A549 (cell line): ENCODE measurements around the gene TAF10. TPM values are rescaled to one million over a fixed set of nuclear protein-coding genes. Genes with fewer than 3 reads are reported as not detected.

Source experiments
- ATAC-seq, 2 experiments: fragments of 200-7000 bp in 1 of 2; fragments of >200 bp in 1 of 2; cut with Nextera tagmentation in 1 of 2; cut with Tn5 transposase in 1 of 2; 3 replicates each; pipeline versions ENCODE4 v1.8.0 to v1.9.1; 2018 to 2020; ENCODE audit warnings: mild to moderate bottlenecking in 1 of 2, moderate library complexity in 1 of 2
- CTCF ChIA-PET: fragments of 300-600 bp; sonication (Branson Sonifier 250); formaldehyde crosslinking; extraction: SDS; loops from one replicate; lab custom pipeline; 2021; ENCODE audit warnings: antibody characterized with exemption, inconsistent platforms; lab: Yijun Ruan, JAX
- POLR2A ChIA-PET: fragments of 350-600 bp; formaldehyde crosslinking; extraction: SDS; loops from one replicate; lab custom pipeline; 2021; ENCODE audit warnings: antibody characterized with exemption, inconsistent platforms; lab: Yijun Ruan, JAX
- DNase-seq, 2 experiments: peaks; one replicate each; pipeline versions ENCODE4 v3.0.0 to v3.0.0-alpha.2; 2011 to 2016; ENCODE audit warnings: low read depth in 1 of 2, low spot score in 1 of 2
- FAIRE-seq: peaks from 2 replicates; lab custom pipeline; 2011; peaks lifted over from hg19 to GRCh38; lab: Jason Lieb, UNC
- H3K27ac ChIP-seq, 2 experiments: fragments of >200 bp; sonication (Bioruptor Twin); formaldehyde crosslinking; 3 replicates each; pipeline ENCODE4 v1.5.1; 2016 to 2017
- H3K4me1 ChIP-seq: fragments of >200 bp; sonication (Bioruptor Twin); formaldehyde crosslinking; 3 replicates; pipeline ENCODE4 v1.6.1; 2016
- H3K4me2 ChIP-seq: fragments of >200 bp; sonication (Bioruptor Twin); formaldehyde crosslinking; 3 replicates; pipeline ENCODE4 v1.6.1; 2016
- H3K4me3 ChIP-seq: fragments of >200 bp; sonication (Bioruptor Twin); formaldehyde crosslinking; 3 replicates; pipeline ENCODE4 v1.5.1; 2016
- H3K9me3 ChIP-seq: fragments of >200 bp; sonication (Bioruptor Twin); formaldehyde crosslinking; 3 replicates; pipeline ENCODE4 v1.6.1; 2016
- CHD2 ChIP-seq: fragments of 150-350 bp; IDR thresholded peaks from 2 replicates; pipeline ENCODE4 v1.6.1; 2014; ENCODE audit warnings: low read length; ENCODE audit not compliant: partially characterized antibody
- EHF ChIP-seq: fragments of 250-450 bp; sonication (Bioruptor Pico); IDR thresholded peaks from 2 replicates; pipeline ENCODE4 v1.5.0; 2020; ENCODE audit warnings: mild to moderate bottlenecking
- EHMT2 ChIP-seq: fragments of 200-600 bp; sonication (generic); IDR thresholded peaks from 2 replicates; pipeline ENCODE4 v1.6.1; 2016; ENCODE audit warnings: antibody characterized with exemption, low read depth, mild to moderate bottlenecking, moderate library complexity
- EP300 ChIP-seq, 2 experiments: fragments of >200 bp; sonication (Bioruptor Twin); formaldehyde crosslinking; IDR thresholded peaks; 2 replicates in 1 of 2; 3 replicates in 1 of 2; pipeline ENCODE4 v1.6.1; 2016 to 2017
- FOSB ChIP-seq: fragments of 250-450 bp; sonication (Bioruptor Pico); IDR thresholded peaks from 2 replicates; pipeline ENCODE4 v1.5.0; 2020; ENCODE audit warnings: mild to moderate bottlenecking, moderate library complexity
- GATA3 ChIP-seq: IDR thresholded peaks from 2 replicates; pipeline ENCODE4 v1.6.1; 2012; ENCODE audit warnings: borderline replicate concordance
- HOXA7 ChIP-seq: fragments of 250-450 bp; sonication (Bioruptor Pico); IDR thresholded peaks from 2 replicates; pipeline ENCODE4 v1.5.0; 2020; ENCODE audit warnings: mild to moderate bottlenecking, moderate library complexity
- HOXB5 ChIP-seq: fragments of 250-450 bp; sonication (Bioruptor Pico); IDR thresholded peaks from 2 replicates; pipeline ENCODE4 v1.5.0; 2020; ENCODE audit warnings: mild to moderate bottlenecking, moderate library complexity
- JUN ChIP-seq, 2 experiments: fragments of >200 bp; sonication (Bioruptor Twin); formaldehyde crosslinking; IDR thresholded peaks; 2 replicates in 1 of 2; 3 replicates in 1 of 2; pipeline ENCODE4 v1.6.1; 2016 to 2017
- KDM1A ChIP-seq: fragments of 200-600 bp; sonication (generic); IDR thresholded peaks from 2 replicates; pipeline ENCODE4 v1.6.1; 2016; ENCODE audit warnings: low read depth, mild to moderate bottlenecking
- MAZ ChIP-seq: fragments of 150-350 bp; IDR thresholded peaks from 2 replicates; pipeline ENCODE4 v1.6.1; 2014; ENCODE audit warnings: antibody characterized with exemption, low read depth, low read length, borderline replicate concordance
- NFE2L2 ChIP-seq: fragments of 150-350 bp; conservative IDR thresholded peaks from 2 replicates; pipeline ENCODE4 v1.6.1; 2014; ENCODE audit warnings: low read length
- PHF8 ChIP-seq: fragments of 200-600 bp; sonication (generic); IDR thresholded peaks from 2 replicates; pipeline ENCODE4 v1.6.1; 2016; ENCODE audit warnings: low read depth, mild to moderate bottlenecking, antibody characterized with exemption, moderate library complexity, borderline replicate concordance
- SMC3 ChIP-seq: fragments of >200 bp; sonication (Bioruptor Twin); formaldehyde crosslinking; IDR thresholded peaks from 3 replicates; pipeline ENCODE4 v1.6.1; 2018; ENCODE audit warnings: inconsistent platforms
- TFCP2L1 ChIP-seq: fragments of 250-450 bp; sonication (Bioruptor Pico); IDR thresholded peaks from 2 replicates; pipeline ENCODE4 v1.5.0; 2021; ENCODE audit warnings: mild to moderate bottlenecking
- ZC3H11A ChIP-seq: fragments of 450-650 bp; IDR thresholded peaks from 2 replicates; pipeline ENCODE4 v1.6.1; 2014; ENCODE audit warnings: antibody characterized with exemption, mild to moderate bottlenecking
- ZNF302 ChIP-seq: fragments of 250-450 bp; sonication (Bioruptor Pico); IDR thresholded peaks from 2 replicates; pipeline ENCODE4 v1.9.0; 2021; ENCODE audit warnings: inconsistent platforms, mild to moderate bottlenecking, moderate library complexity
- ZSCAN20 ChIP-seq: fragments of 250-450 bp; sonication (Bioruptor Pico); IDR thresholded peaks from 2 replicates; pipeline ENCODE4 v1.8.0; 2022; ENCODE audit warnings: mild to moderate bottlenecking, moderate library complexity
- WGBS: methylation state at CpG from one replicate; pipeline ENCODE4 v1.1.6; 2017; ENCODE audit errors: missing lambda C conversion rate; 5-methylcytosine and 5-hydroxymethylcytosine counted together
- polyA plus RNA-seq, 4 experiments: library from polyadenylated mRNA; depleted of rRNA in 3 of 4; stranded (reverse); fragments of >200 nt; fragmentation: RNase III in 1 of 4; extraction: RNeasy Plus Mini Kit Qiagen cat#74134 plus additional on column Dnase treatment in 1 of 4; gene quantifications; 2 replicates in 3 of 4; 3 replicates in 1 of 4; pipeline ENCODE4 v1.2.3, GENCODE V29; 2011 to 2017
- TF ChIP-seq, protein P1 (sequence below): IDR thresholded peaks from 2 replicates; pipeline ENCODE4 v1.6.1; 2012
- TF ChIP-seq, protein P2 (sequence below): fragments of 450-650 bp; IDR thresholded peaks from 2 replicates; pipeline ENCODE4 v1.6.1; 2014; ENCODE audit warnings: antibody characterized with exemption
- TF ChIP-seq, protein P3 (sequence below): fragments of >200 bp; sonication (Bioruptor Twin); formaldehyde crosslinking; IDR thresholded peaks from 2 replicates; pipeline ENCODE4 v1.6.1; 2016
- TF ChIP-seq, protein P4 (sequence below): fragments of >200 bp; sonication (Bioruptor Twin); formaldehyde crosslinking; IDR thresholded peaks from 3 replicates; pipeline ENCODE4 v1.6.1; 2016
- TF ChIP-seq, protein P5 (sequence below): fragments of >200 bp; sonication (Bioruptor Twin); formaldehyde crosslinking; IDR thresholded peaks from 3 replicates; pipeline ENCODE4 v1.5.1; 2016
- TF ChIP-seq, protein P6 (sequence below): fragments of 200-600 bp; sonication (generic); IDR thresholded peaks from 2 replicates; pipeline ENCODE4 v1.6.1; 2016; ENCODE audit warnings: antibody characterized with exemption, mild to moderate bottlenecking, moderate library complexity

Gene TAF10
- polyA plus RNA-seq, 2 of the 4 experiments (the other 2 are of a cell fraction): 135 to 174 TPM

DNA sequence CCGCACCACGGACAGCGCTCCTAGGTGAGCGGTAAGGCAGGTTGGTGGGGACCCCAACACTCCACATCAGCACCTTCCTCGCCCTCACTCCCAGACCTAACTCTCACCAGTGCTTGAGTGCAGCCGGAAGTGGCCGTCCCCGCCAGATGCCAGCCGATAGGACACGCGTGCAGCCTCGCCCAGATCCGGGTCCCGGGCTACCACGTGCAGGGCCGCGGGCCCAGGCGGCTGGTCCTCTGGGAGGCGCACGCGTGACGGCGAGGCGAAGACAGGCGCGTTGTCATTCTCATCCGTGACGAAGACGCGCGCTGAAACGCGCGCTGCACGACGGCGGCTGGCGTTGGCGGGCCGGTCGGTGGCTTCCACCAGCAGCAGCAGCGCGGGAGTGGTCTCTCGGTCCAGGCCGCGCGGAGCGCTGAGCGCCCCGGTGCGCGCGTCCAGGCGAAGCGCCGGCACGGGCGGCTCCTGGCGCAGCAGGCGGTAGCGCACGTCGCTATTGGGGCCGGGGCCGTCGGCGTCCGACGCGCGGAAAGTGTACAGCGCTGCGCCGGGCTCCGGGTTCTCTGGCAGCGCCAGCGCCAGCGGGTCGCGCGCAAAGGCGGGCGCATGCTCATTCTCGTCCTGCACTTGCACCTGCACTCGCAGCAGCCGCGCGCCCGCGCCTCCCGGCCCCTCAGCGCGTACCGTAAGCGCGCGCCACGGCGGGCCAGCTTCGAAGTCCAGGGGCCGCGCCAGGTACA is 18.0 kb upstream of the TAF10 start:
- no peaks in the 10 kb centered on the region for H3K4me1 ChIP-seq
- no peak for DNase-seq
- ATAC-seq: peak in 1 of 2 experiments; percentile 8; a peak in 1 of 6 replicates
- TF ChIP-seq, protein P1, sequence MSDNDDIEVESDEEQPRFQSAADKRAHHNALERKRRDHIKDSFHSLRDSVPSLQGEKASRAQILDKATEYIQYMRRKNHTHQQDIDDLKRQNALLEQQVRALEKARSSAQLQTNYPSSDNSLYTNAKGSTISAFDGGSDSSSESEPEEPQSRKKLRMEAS: peak; percentile 19; the same call in 1 of the 2 replicates
- no peak for TF ChIP-seq CHD2
- TF ChIP-seq, all 56 proteins: peak for 1
- ChIA-PET CTCF (interaction anchor here (1.2 kb wide), 1 partner anchor 10 kb away, joined by 3 read pairs; the partner anchor contains the start of gene TPP1), POLR2A (no interaction called here)
- no peak overlapping the region for H3K27ac ChIP-seq
- WGBS: 74% methylated on average over 94 of the region's 102 CpGs
- no peaks in the 10 kb centered on the region for H3K9me3 ChIP-seq
- H3K4me3 ChIP-seq: peak overlapping the region; percentile 28; the same call in 1 of the 3 replicates
- no peak for FAIRE-seq
- H3K4me2 ChIP-seq: peak overlapping the region; percentile 50

DNA sequence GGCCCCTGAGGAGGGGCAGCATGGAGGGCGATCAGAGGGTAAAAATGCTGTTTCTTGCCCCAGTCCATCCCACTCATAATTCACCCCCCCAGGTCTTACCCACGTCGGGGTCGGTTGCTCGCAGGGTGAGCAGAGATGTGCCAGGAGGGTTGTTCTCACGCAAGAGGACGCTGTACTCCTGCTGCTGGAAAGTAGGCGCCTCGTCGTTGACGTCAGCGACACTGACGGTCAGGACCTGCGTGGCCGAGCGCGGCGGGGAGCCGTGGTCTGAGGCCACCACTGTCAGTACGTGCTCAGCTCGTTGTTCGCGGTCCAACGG is 17.5 kb upstream of the TAF10 start:
- POLR2A ChIA-PET: no interaction called here
- WGBS: 67% methylated on average over 18 of the region's 24 CpGs
- TF ChIP-seq HOXA7 (CRISPR knock-in tag): no peak
- no peak for TF ChIP-seq PHF8
- TF ChIP-seq KDM1A: no peak
- TF ChIP-seq NFE2L2: no peak
- ATAC-seq (no peak), DNase-seq (no peak), FAIRE-seq (no peak)
- CTCF ChIA-PET: interaction anchor here (1.0 to 1.2 kb wide), 2 partner anchors 10 to 18 kb away, joined by 3 read pairs; partner anchors contain the start of genes TAF10 and TPP1
- Histone ChIP-seq H3K4me3 (no peak overlapping the region), H3K4me1 (no peaks in the 10 kb centered on the region), H3K9me3 (no peaks in the 10 kb centered on the region), H3K4me2 (no peak overlapping the region), H3K27ac (no peak overlapping the region)

DNA sequence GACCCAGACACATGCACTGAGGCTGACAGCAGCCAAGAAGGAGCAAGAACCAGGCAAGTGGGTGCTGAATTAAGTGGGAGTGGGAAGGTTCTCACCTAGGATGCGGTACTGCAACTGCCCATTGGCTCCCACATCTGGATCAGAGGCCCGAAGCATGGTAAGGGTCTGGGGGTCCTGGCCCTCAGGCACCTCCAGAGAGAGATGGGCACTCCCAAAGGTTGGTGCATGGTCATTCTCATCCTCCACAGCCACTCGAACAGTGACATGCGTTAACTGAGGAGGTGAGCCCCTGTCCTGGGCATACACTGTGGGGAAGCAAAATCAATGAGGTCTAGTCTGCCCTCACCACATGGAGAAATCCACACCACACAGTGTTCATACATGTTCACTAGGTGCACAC is 16.5 kb upstream of the TAF10 start:
- WGBS: 44% methylated on average over 4 of the region's 4 CpGs
- Histone ChIP-seq H3K27ac (no peak overlapping the region), H3K4me1 (no peaks in the 10 kb centered on the region)
- DNase-seq: no peak
- ChIA-PET CTCF (interaction anchor here (1.0 to 1.2 kb wide), 2 partner anchors 9 to 17 kb away, joined by 3 read pairs; partner anchors contain the start of genes TAF10 and TPP1), POLR2A (no interaction called here)
- no peak for FAIRE-seq
- TF ChIP-seq KDM1A (no peak), TFCP2L1 (CRISPR knock-in tag) (no peak), ZNF302 (CRISPR knock-in tag) (no peak), EHF (CRISPR knock-in tag) (no peak), FOSB (CRISPR knock-in tag) (no peak), JUN (IDR thresholded peaks at IDR 0.05) (no peak), EP300 (IDR thresholded peaks at IDR 0.05) (no peak), EHMT2 (no peak), GATA3 (no peak), ZSCAN20 (CRISPR knock-in tag) (no peak), MAZ (no peak), HOXB5 (CRISPR knock-in tag) (no peak), ZC3H11A (no peak), SMC3 (no peak)
- TF ChIP-seq, protein P2, sequence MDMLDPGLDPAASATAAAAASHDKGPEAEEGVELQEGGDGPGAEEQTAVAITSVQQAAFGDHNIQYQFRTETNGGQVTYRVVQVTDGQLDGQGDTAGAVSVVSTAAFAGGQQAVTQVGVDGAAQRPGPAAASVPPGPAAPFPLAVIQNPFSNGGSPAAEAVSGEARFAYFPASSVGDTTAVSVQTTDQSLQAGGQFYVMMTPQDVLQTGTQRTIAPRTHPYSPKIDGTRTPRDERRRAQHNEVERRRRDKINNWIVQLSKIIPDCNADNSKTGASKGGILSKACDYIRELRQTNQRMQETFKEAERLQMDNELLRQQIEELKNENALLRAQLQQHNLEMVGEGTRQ: no peak
- TF ChIP-seq, protein P3, sequence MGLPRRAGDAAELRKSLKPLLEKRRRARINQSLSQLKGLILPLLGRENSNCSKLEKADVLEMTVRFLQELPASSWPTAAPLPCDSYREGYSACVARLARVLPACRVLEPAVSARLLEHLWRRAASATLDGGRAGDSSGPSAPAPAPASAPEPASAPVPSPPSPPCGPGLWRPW: no peak
- TF ChIP-seq, protein P4, sequence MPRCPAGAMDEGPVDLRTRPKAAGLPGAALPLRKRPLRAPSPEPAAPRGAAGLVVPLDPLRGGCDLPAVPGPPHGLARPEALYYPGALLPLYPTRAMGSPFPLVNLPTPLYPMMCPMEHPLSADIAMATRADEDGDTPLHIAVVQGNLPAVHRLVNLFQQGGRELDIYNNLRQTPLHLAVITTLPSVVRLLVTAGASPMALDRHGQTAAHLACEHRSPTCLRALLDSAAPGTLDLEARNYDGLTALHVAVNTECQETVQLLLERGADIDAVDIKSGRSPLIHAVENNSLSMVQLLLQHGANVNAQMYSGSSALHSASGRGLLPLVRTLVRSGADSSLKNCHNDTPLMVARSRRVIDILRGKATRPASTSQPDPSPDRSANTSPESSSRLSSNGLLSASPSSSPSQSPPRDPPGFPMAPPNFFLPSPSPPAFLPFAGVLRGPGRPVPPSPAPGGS: no peak
- TF ChIP-seq, protein P5, sequence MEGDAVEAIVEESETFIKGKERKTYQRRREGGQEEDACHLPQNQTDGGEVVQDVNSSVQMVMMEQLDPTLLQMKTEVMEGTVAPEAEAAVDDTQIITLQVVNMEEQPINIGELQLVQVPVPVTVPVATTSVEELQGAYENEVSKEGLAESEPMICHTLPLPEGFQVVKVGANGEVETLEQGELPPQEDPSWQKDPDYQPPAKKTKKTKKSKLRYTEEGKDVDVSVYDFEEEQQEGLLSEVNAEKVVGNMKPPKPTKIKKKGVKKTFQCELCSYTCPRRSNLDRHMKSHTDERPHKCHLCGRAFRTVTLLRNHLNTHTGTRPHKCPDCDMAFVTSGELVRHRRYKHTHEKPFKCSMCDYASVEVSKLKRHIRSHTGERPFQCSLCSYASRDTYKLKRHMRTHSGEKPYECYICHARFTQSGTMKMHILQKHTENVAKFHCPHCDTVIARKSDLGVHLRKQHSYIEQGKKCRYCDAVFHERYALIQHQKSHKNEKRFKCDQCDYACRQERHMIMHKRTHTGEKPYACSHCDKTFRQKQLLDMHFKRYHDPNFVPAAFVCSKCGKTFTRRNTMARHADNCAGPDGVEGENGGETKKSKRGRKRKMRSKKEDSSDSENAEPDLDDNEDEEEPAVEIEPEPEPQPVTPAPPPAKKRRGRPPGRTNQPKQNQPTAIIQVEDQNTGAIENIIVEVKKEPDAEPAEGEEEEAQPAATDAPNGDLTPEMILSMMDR: no peak
- TF ChIP-seq, protein P6, sequence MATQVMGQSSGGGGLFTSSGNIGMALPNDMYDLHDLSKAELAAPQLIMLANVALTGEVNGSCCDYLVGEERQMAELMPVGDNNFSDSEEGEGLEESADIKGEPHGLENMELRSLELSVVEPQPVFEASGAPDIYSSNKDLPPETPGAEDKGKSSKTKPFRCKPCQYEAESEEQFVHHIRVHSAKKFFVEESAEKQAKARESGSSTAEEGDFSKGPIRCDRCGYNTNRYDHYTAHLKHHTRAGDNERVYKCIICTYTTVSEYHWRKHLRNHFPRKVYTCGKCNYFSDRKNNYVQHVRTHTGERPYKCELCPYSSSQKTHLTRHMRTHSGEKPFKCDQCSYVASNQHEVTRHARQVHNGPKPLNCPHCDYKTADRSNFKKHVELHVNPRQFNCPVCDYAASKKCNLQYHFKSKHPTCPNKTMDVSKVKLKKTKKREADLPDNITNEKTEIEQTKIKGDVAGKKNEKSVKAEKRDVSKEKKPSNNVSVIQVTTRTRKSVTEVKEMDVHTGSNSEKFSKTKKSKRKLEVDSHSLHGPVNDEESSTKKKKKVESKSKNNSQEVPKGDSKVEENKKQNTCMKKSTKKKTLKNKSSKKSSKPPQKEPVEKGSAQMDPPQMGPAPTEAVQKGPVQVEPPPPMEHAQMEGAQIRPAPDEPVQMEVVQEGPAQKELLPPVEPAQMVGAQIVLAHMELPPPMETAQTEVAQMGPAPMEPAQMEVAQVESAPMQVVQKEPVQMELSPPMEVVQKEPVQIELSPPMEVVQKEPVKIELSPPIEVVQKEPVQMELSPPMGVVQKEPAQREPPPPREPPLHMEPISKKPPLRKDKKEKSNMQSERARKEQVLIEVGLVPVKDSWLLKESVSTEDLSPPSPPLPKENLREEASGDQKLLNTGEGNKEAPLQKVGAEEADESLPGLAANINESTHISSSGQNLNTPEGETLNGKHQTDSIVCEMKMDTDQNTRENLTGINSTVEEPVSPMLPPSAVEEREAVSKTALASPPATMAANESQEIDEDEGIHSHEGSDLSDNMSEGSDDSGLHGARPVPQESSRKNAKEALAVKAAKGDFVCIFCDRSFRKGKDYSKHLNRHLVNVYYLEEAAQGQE: no peak
- TF ChIP-seq, all 56 proteins: peak for 0
- no peak for ATAC-seq
- Histone ChIP-seq H3K4me2 (no peak overlapping the region), H3K9me3 (no peaks in the 10 kb centered on the region), H3K4me3 (no peak overlapping the region)
